Left lung (tissue), 10 donors: ENCODE measurements around the gene CETN1. TPM values are rescaled to one million over a fixed set of nuclear protein-coding genes. Genes with fewer than 3 reads are reported as not detected.
A peak's percentile ranks its signal among the peaks of the same experiment; 100 is the strongest.

Source experiments
- ATAC-seq: fragments of 200-7000 bp; cut with Tn5 transposase; one replicate; pipeline ENCODE4 v1.9.1; 2020; ENCODE audit warnings: moderate library complexity
- DNase-seq, 4 donors: peaks; one replicate each; pipeline ENCODE4 v3.0.0-alpha.2; 2013 to 2020
- H3K27ac ChIP-seq, 2 donors: fragments of 200-600 bp; sonication (generic) in 1 of 2; one replicate each; pipeline versions ENCODE4 v1.5.0 to v1.8.0; 2020 to 2021
- H3K27me3 ChIP-seq, 2 donors: fragments of 200-600 bp; sonication (generic) in 1 of 2; one replicate each; pipeline versions ENCODE4 v1.5.0 to v1.8.0; 2020 to 2021
- H3K36me3 ChIP-seq, 2 donors: fragments of 200-600 bp; sonication (generic) in 1 of 2; one replicate each; pipeline versions ENCODE4 v1.5.0 to v1.8.0; 2020 to 2021
- H3K4me1 ChIP-seq, 2 donors: fragments of 200-600 bp; one replicate each; pipeline ENCODE4 v1.8.0; 2021
- H3K4me3 ChIP-seq, 2 donors: fragments of 200-600 bp; sonication (generic) in 1 of 2; one replicate each; pipeline versions ENCODE4 v1.5.0 to v1.8.0; 2020 to 2021; ENCODE audit warnings: mild to moderate bottlenecking in 1 of 2
- H3K9me3 ChIP-seq, 2 donors: fragments of 200-600 bp; sonication (generic) in 1 of 2; one replicate each; pipeline versions ENCODE4 v1.5.0 to v1.8.0; 2020 to 2021
- intact Hi-C, 2 donors: fragments of 100-400 bp; cut with DNase I; formaldehyde crosslinking; loops; one replicate each; pipeline versions ENCODE4 v1.11.2 to v1.14.2; 2022
- polyA plus RNA-seq, 6 donors: library from polyadenylated mRNA; unstranded; fragments of 120-200 nt; gene quantifications; one replicate each; pipeline ENCODE4 v1.2.1, GENCODE V29; 2013; ENCODE audit not compliant: insufficient read length in 6 of 6
- total RNA-seq, 2 donors: library from RNA; stranded (reverse); fragmentation: NEBNext Ultra II Directional; extraction: Animal tissue kit (Norgen Biotek cat#: 25700); gene quantifications; one replicate each; pipeline ENCODE4 v1.2.1, GENCODE V29; 2021
- TF ChIP-seq, protein P1 (sequence below), 2 donors: fragments of 200-600 bp; sonication (generic) in 1 of 2; IDR thresholded peaks; one replicate each; pipeline versions ENCODE4 v1.5.0 to v1.8.0; 2021; ENCODE audit warnings: antibody characterized with exemption in 2 of 2
- donor health status: DM: no; HTN: yes; CAD: no.
- donor health status: DM: no; HTN: no; CAD: no.

Gene CETN1
- total and polyA plus RNA-seq, 8 donors = not detected

DNA sequence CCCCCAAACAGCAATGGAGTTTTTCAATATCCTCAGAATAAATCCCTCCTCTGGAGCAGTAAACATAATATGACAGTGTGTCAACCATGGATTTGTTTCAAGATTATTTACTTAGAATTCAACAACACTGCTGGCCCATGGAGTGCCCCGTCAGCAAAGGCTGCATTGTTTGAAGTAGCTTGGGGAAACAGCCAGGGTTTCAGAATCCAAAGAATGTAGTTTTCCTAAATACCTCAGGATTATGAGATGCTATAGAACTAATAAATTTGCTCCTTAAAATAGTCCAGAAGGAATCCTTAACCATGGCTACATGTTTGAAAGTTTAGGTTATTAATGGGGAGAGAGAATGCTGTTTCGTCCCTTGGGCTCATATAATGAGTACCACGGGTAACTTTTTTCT lies 13.1 kb upstream of the CETN1 start:
- Histone ChIP-seq H3K36me3 (no peaks in the 10 kb centered on the region), H3K27me3 (no peaks in the 10 kb centered on the region), H3K27ac (no peak overlapping the region), H3K9me3 (no peaks in the 10 kb centered on the region), H3K4me1 (no peaks in the 10 kb centered on the region), H3K4me3 (no peak overlapping the region)
- DNase-seq (peak in 1 of 4 donors; percentile 54), ATAC-seq (no peak)
- TF ChIP-seq, protein P1, sequence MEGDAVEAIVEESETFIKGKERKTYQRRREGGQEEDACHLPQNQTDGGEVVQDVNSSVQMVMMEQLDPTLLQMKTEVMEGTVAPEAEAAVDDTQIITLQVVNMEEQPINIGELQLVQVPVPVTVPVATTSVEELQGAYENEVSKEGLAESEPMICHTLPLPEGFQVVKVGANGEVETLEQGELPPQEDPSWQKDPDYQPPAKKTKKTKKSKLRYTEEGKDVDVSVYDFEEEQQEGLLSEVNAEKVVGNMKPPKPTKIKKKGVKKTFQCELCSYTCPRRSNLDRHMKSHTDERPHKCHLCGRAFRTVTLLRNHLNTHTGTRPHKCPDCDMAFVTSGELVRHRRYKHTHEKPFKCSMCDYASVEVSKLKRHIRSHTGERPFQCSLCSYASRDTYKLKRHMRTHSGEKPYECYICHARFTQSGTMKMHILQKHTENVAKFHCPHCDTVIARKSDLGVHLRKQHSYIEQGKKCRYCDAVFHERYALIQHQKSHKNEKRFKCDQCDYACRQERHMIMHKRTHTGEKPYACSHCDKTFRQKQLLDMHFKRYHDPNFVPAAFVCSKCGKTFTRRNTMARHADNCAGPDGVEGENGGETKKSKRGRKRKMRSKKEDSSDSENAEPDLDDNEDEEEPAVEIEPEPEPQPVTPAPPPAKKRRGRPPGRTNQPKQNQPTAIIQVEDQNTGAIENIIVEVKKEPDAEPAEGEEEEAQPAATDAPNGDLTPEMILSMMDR (IDR thresholded peaks at IDR 0.05) = no peak
- intact Hi-C loops = no loop called here

- no peaks in the 10 kb centered on the region for H3K4me1 ChIP-seq
- no peak for DNase-seq
- TF ChIP-seq, protein P1 (IDR thresholded peaks at IDR 0.05) = no peak
- no peaks in the 10 kb centered on the region for H3K27me3 ChIP-seq
- ATAC-seq = no peak
- H3K27ac ChIP-seq = no peak overlapping the region
- intact Hi-C loops = no loop called here
- H3K4me3 ChIP-seq = no peak overlapping the region
- no peaks in the 10 kb centered on the region for H3K9me3 ChIP-seq
- no peaks in the 10 kb centered on the region for H3K36me3 ChIP-seq
These were observed 11.4 kb upstream of the CETN1 start for GRCh38 chr18:568731-569130.

DNA sequence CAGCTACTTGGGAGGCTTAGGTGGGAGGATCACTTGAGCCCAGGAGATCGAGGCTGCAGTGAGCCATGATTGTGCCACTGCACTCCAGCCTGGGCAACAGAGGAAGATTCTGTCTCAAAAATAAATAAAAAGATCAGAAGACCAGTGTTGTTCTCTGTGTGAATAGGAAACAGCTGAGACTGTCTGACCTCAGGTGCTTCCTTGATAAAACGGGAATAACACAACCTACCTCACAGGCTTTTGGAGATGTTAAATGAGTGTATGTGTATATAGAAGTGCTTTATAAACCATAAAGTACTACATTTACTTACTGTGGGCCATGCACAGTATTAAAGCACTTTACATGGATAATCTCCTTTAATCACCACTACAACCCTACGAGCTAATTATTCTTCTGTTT lies 9.9 kb upstream of the CETN1 start:
- DNase-seq (no peak), ATAC-seq (no peak)
- Histone ChIP-seq H3K27me3 (no peaks in the 10 kb centered on the region), H3K27ac (no peak overlapping the region), H3K4me1 (peaks cover 0 to 5% of the 10 kb centered on the region in 2 donors), H3K4me3 (no peak overlapping the region), H3K9me3 (no peaks in the 10 kb centered on the region), H3K36me3 (no peaks in the 10 kb centered on the region)
- TF ChIP-seq, protein P1 (IDR thresholded peaks at IDR 0.05) = no peak
- intact Hi-C loops = no loop called here

DNA sequence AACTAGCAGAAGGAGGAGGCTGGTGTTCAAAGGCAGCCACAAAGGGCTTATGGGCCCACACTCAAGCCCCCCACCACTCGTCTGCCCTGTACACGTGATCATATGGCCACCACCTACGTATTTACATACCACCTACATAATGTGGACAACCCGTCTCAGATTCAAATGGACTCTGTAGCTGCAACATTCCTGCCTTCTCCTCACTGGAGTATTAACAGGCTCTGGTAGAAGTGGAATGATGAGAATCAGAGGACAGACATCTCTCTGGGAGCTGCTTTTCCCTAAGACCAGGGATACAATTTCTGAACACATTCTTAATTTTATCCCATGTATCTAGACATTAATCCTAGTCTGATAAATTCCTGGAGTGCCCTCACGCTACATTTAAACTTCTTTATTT lies 9.5 kb upstream of the CETN1 start:
- TF ChIP-seq, protein P1 (IDR thresholded peaks at IDR 0.05) = no peak
- no peak overlapping the region for H3K4me3 ChIP-seq
- H3K27me3 ChIP-seq = no peaks in the 10 kb centered on the region
- no peak for DNase-seq
- no peak overlapping the region for H3K27ac ChIP-seq
- ATAC-seq = no peak
- peaks cover 0 to 5% of the 10 kb centered on the region in 2 donors for H3K4me1 ChIP-seq
- H3K9me3 ChIP-seq = no peaks in the 10 kb centered on the region
- intact Hi-C loops = no loop called here
- no peaks in the 10 kb centered on the region for H3K36me3 ChIP-seq

DNA sequence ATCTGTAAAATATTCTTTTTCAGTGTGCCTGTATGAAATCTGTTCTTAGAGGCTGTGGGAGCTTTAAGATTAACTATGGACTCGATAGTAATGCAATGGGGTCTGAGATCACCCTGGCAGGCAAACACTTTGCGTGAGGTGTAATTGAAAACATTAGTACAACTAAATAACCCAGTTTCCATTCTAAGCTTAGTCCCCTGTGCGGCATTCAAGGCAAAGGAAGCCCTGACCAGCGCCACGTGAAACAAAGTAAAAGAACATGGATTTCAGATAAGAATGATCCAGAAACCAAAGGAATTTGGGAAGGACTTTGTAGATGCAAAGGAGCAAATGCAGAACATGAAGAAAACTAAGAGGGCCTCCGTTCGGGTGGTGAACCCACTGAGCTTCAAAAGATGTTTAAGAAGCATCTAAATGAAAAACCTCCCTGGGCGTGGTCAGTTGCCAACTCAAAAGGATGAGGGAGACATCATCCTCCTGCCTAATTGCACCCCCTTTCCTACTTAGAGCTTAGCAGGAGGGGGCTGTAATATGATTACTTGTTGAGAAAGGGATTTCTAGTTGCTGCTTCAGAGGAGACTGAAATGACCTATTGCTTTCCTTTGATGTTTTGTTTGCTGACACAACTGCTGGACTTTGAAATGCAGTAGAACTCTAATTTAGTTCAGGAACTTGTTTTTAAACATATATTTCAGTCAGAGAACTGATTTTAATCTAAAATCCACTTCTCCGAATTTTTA lies 7.9 kb upstream of the CETN1 start:
- H3K27ac ChIP-seq = no peak overlapping the region
- TF ChIP-seq, protein P1 (IDR thresholded peaks at IDR 0.05) = no peak
- ATAC-seq (no peak), DNase-seq (peak in 1 of 4 donors; percentile 43)
- no peaks in the 10 kb centered on the region for H3K27me3 ChIP-seq
- H3K4me1 ChIP-seq = peaks cover 0 to 5% of the 10 kb centered on the region in 2 donors
- no peaks in the 10 kb centered on the region for H3K36me3 ChIP-seq
- no peak overlapping the region for H3K4me3 ChIP-seq
- no peaks in the 10 kb centered on the region for H3K9me3 ChIP-seq
- intact Hi-C loops = no loop called here
